ENCODE data around the gene RCN1.
"Not testable (repeated sequence)": the region's sequence is repeated elsewhere in the genome, so short reads cannot be mapped to it uniquely, and the experiment has no call there.

The RCN1 gene

GRCh38 chr11:32080361-32080980 is 10.4 kb upstream of the RCN1 start:
- no peak for DNase-seq

GRCh38 chr11:32081129-32081641 is 9.7 kb upstream of the RCN1 start:
- DNase-seq: no peak

- DNase-seq: no peak
Measured at GRCh38 chr11:32081901-32082300, 9.0 kb upstream of the RCN1 start.

- no peak for DNase-seq
Measured at GRCh38 chr11:32082346-32082986, 8.4 kb upstream of the RCN1 start.

- DNase-seq: no peak
Measured at GRCh38 chr11:32087597-32087996, 3.3 kb upstream of the RCN1 start.

- DNase-seq: no peak
Measured at GRCh38 chr11:32088117-32088941, 2.5 kb upstream of the RCN1 start.

- no peak for DNase-seq
Measured at GRCh38 chr11:32092581-32093170, 1.8 kb downstream of the RCN1 start.

- DNase-seq: no peak
Measured at GRCh38 chr11:32094923-32095322, 4.0 kb downstream of the RCN1 start.

- no peak for DNase-seq
Measured at GRCh38 chr11:32098142-32098903, 7.4 kb downstream of the RCN1 start.

- no peak for DNase-seq
Measured at GRCh38 chr11:32099516-32099915, 8.6 kb downstream of the RCN1 start.

- DNase-seq: no peak
Measured at GRCh38 chr11:32100495-32100894, 9.6 kb downstream of the RCN1 start.

- no peak for DNase-seq
Measured at GRCh38 chr11:32101791-32102190, 10.9 kb downstream of the RCN1 start.

GRCh38 chr11:32103121-32103719 is 12.3 kb downstream of the RCN1 start:
- DNase-seq: not testable (repeated sequence)

GRCh38 chr11:32103941-32104340 is 13.1 kb downstream of the RCN1 start:
- DNase-seq: no peak

GRCh38 chr11:32105871-32106560 is 15.1 kb downstream of the RCN1 start:
- DNase-seq: no peak

GRCh38 chr11:32107647-32108046 is 16.8 kb downstream of the RCN1 start:
- DNase-seq: no peak

- no peak for DNase-seq
Measured at GRCh38 chr11:32108576-32108975, 17.7 kb downstream of the RCN1 start.

GRCh38 chr11:32109138-32109537 is 18.3 kb downstream of the RCN1 start:
- DNase-seq: no peak

- DNase-seq: no peak
Measured at GRCh38 chr11:32109592-32109991, 18.7 kb downstream of the RCN1 start.

- no peak for DNase-seq
Measured at GRCh38 chr11:32110795-32111194, 19.9 kb downstream of the RCN1 start.

GRCh38 chr11:32113200-32113919 is 22.5 kb downstream of the RCN1 start:
- DNase-seq: no peak
